Activated CD8-positive, alpha-beta memory T cell treated with anti-CD3 and anti-CD28 coated beads for 4 hours (primary cell): ENCODE results near the gene GPX2.
A peak's percentile ranks its signal among the peaks of the same experiment; 100 is the strongest.

Experiments used
- DNase-seq, 2 donors: peaks; one replicate each; pipeline ENCODE4 v3.0.0-alpha.2; 2020; ENCODE audit warnings: low read depth in 2 of 2

Gene GPX2

DNA sequence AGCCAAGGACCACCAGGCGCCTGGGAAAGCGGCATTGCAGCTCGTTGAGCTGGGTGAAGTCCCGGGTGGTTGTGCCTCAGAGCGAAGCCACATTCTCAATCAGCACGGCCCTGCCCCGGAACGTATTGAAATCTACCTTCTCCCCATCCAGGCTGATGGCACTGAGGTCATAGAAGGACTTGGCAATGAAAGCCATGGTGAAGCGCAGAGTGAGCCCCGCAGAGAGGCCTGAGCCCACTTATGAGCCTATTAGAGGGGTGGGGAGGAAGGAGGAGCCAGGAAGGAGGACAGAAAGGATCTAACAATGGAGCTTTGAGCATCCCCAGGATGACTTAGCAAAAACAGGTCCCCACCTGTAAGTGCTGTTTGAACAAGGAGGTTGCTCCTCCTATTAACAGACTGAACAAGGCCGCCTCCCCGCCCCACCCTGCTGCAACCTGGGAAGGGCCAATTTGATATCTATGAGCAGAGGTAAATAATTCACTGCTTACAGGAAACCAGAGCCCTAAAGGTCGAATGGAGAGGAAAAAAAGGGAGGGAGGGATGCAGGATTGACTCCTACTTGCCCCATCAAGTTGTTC is at the start of gene GPX2:
GPX2 (minus strand) TSS at position 215 of the 581 bp plus-strand sequence; CDS start at position 196, 19 bp downstream.
- DNase-seq = no peak

DNA sequence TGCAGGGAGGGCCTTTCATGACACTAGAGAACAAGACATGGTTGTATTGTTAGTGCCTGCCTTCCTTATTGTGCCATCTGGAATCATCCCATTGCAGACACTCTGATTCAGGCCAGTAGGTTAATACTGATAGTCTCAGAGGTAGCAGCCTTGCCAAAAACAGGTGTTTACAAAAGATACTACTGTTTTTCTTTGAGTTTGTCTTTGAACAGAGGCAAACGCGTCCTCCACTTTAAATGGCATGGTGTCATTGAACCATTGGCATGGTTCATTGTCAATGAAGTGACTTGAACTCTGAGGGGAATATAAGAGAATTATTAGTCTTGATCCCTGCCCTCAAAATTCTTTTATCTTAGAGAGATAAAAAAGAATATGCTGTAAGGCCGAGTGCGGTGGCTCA is 48.4 kb upstream of the GPX2 start:
- no peak for DNase-seq

DNA sequence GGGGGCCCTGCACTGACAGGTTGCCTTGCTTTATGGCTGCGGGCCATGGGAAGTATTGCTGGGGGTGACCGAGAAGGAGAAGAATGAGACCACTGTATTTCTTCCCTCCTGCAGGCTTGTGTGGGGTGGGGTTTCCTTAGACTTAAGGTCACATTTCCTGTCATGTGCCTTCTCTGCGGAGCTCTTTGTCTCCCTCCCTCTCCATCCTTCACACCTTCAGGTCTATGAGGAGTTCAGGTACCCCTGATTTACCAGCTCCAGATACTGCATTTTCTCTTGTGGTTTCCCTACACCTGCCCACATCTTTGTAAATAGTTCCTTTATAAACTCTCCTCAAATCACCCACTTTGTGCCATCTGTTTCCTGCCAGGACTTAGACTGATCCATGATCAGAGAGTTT is 47.8 kb upstream of the GPX2 start:
- DNase-seq = no peak

DNA sequence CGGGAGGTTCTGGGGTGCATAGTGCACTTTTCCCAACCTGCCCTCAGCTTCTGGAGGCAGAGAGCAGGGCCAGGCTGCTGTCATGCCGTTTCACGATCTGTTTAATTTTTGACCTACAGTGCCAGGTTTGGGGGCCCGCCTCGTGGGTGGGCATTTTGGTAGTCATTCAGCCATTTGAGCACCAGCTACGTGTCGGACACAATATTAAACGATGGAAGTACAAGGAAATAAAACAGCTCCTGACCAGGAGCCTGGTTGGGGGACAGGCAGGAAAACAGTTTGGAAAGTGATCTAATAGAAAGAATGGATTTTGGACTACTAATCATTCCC is 44.9 kb upstream of the GPX2 start:
- DNase-seq = no peak

DNA sequence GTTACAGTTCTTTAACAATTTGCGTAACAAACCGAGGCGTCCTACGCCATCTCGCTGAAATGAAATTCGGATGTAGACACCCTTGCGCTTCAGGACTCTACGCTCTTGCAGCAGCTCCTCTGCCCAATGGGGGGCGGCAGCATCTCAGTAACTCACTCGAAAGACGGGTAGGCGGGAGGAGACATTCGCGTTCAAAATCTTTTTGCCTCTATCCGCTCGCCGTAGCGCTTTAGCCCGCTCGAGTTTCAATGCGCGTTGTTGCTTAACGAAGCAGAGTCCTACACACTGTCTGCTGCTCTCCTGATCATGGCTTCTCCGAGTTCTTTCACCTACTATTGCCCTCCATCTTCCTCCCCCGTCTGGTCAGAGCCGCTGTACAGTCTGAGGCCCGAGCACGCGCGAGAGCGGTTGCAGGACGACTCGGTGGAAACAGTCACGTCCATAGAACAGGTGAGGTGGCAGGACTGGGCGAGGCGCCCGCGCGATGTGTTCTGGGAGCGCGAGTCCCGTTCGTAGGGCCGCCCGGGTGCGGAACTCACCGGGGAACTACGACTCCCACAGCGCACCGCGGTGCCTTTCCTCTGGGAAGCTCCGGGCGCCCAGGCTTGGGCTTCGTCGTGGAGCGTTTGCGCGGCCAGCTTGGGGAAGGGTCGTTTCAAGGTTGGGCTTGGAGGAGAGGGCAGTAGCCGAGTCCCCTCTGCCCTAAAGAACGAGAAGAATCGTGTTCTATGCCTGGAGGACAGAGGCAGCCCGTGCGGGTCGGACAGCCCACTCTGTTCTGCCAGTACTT is 44.3 kb upstream of the GPX2 start, which contains the start of gene FNTB:
FNTB (plus strand) TSS at position 248 of the 790 bp plus-strand sequence; CDS start at position 307, 59 bp downstream.
- DNase-seq = peak; percentile 84 to 88

DNA sequence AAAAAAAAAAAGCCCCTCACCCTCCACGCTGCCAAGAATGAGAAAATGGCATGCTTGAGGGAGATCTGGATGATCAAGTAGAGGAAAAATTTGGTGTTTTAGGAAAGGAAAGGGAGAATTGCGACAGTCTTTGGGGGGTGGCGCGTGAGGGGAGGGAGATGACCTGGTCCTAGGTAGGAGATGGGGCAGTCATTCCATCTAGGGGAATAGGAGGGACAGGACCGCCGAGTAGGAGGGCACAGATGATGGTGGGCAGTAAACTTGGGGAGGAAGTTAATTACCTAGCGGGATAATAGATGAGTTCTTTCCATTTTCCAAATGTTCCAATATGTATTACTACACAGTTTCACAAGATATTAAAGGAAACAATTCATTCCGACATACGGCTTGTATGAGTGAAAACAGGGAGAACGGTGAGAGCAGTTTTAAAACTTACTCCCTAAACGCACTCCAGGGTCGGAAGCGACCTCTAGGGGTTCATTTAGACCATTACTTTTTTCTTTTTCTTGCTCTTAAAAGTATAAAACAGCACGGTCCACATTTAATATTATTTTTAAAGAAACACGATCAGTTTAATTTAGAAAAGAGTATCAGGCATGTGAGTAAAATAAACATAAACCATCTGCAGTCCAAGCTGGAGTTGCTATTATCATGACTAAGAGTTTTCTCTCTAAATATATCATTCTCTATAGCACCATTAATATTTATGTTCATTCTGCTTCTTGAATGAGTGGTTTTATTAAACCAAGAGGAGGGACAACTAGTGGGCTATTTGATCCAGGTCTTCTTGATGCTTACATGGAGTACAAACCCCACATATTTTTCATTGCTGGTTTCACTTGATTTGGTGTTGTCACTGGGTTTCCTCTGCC is 41.1 kb upstream of the GPX2 start:
- DNase-seq = no peak

DNA sequence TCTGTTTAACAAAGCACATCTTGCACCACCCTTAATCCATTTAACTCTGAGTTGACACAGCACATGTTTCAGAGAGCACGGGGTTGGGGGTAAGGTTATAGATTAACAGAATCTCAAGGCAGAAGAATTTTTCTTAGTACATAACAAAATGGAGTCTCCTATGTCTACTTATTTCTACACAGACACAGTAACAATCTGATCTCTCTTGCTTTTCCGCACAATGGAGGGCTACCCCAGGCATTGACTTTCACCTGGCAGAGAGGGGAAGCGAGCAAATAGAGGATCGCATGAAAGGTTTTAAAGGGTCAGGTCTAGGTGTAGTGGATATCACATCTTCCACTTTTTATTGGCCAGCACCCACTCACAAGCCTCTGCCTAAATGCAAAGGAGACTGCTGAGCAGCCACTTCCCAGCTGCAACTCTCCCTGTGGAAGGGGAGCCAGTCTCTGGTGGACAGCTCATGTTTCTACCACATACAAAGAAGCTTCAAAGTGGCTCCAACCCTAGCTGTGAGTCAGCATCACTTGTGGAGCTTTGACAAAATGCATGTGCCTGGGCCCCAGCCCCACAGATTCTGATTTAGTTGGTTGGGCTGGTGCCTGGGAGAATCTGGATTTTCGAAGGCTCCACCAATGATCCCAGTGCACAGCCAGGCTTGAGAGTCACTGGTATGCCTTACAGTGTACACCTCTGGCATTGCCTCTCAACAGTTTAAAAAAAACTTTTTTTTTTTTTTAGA is 37.0 kb upstream of the GPX2 start:
- DNase-seq = no peak

DNA sequence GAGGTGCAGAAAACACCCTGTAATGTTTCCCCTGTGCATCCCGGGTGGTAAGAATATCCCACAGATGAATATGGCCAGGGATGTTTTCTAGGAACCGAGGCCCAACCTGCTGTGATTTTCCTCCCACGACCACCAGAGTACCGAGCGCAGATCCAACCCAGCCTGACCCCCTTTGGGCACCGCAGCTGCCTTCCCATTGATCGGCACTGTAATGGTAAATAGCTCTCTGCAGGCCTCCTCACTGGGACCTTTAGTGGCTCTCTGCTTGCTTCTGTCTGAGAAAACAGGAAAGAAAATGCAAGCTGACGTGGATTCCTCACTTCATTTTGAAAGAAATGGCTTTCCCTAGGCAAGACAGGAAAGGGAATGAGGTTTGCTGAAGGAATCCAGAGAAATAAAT is 32.0 kb upstream of the GPX2 start:
- DNase-seq = no peak

DNA sequence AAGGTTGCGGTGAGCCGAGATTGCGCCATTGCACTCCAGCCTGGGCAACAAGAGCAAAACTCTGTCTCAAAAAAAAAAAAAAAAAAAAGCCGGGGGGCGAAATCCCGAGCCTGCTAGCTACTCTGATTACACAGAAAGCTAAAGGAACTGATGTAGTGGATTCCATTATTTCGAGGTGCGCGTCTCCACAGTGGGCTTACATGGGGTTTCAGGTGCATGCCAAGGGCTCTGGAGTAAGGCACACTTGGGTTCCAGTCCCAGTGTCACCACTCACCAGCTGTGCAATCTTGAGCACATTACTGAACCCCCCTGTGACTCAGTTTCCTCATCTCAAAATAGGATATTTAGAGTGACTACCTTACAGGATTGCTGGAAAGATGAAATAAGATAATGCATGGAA is 31.3 kb upstream of the GPX2 start:
- DNase-seq = no peak

DNA sequence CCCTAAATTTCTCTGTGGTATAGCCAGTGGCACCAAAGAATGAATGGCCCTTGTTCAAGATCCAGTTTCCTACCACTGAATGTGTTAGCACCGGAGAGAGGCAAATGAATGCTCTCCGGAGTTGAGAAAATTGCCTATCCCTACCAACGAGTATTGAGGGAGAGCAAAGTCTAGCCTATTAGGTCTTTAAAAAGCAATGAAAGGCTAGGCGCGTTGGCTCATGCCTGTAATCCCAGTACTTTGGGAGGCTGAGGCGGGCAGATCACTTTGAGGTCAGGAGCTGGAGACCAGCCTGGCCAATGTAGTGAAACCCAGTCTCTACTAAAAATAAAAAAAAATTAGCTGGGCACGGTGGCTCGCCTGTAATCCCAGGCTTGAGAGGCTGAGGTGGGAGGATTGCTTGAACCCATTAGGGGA is 30.5 kb upstream of the GPX2 start:
- no peak for DNase-seq

DNA sequence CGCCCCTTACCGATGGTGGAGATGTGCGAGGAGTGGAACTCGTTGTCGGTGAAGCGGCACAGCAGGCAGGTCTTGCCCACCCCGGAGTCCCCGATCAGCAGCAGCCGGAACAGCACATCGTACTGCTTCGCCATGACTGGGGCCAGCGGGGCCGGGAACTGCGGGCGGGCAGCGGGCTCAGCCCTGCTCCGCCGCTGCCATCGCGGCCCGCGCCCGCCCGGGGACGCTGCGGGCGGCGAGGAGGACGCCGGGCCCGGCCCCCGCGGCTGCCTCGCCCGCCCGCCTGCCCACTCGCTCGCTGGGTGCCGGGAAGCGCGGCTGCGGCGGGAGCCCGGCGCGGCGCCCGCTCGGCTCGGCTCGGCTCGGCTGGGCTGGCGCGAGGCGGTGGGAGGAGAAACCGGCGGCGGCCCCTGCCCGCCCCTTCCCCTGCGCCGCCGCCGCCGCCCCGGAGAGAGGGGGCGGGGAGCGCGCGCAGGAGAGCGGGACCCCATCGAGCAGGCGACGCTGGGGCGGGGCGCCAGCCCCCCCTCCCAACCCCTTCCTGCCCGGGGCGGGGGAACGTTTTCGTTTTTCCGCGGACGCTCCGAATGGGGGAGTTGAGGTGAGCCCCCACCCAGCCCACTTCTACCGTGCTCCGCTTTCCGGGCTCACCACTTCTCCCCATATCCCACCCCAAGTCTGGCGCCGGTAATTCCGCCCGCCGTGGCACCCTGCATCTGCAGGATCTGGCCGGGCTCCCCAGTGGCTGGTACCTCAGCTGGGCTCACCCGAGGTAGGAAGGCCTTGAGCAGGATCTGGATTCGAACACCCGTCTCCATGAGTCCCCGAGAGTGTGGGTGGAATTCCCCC is 29.6 kb upstream of the GPX2 start, which contains the start of gene RAB15:
RAB15 (minus strand) TSS at position 394 of the 849 bp plus-strand sequence; CDS start at position 134, 260 bp downstream.
- DNase-seq = no peak

DNA sequence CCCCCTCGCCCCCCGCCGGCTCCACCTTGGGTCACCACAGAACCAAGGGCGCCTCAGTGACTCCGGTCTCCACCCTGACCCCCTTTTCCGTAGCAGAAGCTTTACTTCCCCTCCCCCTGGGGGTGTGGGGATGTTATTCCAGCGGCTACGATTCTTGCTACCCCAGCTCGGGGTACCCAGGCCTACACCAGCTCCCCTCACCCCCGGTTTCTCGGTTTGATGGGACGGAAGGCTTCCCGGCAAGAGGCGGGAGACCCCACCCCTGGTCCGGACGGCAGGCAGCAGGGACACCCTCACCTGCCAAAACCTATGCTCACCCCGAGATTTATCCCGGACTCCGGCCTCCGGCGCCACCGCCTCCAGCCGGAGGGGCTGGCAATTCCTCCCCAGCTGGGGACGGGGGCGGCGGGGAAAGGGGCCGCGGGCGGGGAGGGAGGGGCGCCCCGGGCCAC is 29.0 kb upstream of the GPX2 start:
- no peak for DNase-seq

DNA sequence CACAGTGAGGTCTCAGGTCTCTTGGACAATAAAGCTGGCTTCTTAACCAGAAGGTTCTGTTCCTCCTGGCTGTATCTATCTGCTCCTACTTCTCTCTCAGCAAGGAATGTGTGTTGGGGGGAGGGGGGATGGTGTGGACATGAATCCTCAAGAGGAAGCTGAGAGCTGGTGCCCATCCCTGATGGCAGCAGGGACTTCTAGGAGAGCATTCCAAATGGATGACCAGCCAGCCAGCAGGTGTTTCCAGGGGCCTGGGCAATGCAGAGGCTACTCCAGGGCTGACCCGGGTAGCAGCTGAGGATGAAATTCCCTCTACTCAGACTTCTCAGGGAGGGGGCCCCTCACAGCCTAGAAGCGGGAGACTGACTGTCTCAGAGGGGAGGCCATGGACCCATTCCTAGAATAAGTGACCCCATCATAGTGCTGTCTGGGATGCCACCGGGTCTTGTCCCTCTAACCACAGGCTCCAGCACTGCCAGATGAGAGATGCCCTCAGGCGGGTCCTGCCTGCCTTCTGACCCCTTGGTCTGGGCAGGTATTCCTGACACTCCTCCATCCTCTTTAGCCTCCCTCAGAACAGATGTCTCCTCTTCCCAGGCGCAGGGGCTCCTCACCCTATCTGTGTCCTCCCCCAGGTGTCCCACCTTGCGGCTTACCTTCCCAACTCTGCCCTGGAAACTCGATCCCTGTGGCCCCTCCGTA is 28.4 kb upstream of the GPX2 start:
- no peak for DNase-seq

DNA sequence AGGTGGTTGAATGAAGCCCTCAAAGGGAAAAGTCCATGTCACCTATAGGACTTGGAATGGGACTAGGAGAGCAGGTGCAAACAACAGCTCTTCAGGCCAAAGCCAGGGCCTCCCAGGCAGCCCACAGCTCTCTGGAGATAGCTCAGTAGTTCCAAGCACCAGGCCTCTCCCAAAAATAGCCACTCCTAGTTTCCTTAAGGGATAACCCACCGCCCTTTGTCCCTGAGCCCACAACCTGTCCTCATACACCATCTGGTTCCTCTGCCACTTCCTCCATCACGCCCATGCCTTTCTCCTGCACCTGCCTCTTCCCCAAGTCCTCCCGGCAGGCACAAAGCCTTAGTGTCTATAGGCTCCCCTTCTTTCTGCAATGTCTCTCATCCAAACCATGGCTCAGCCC is 27.5 kb upstream of the GPX2 start:
- no peak for DNase-seq

DNA sequence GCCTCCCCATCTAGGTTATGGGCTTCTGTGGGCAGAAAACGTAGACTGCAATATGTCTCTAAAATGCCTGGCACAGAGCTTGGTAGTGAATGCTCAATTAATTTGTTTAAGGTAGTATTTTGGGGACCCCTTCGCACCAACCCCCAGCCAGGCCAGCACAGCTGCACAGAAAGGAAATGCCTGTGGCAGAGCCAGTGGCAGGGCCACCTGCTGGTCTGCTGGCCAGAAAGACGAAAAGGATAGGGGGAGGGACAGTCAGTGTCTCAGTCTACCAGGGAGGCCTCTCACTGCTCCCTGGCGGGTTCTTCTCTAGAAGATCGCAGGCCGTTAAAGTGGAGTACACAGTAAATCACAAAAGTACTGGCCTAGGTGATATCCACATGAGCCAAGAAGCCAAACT is 26.1 kb upstream of the GPX2 start:
- no peak for DNase-seq

DNA sequence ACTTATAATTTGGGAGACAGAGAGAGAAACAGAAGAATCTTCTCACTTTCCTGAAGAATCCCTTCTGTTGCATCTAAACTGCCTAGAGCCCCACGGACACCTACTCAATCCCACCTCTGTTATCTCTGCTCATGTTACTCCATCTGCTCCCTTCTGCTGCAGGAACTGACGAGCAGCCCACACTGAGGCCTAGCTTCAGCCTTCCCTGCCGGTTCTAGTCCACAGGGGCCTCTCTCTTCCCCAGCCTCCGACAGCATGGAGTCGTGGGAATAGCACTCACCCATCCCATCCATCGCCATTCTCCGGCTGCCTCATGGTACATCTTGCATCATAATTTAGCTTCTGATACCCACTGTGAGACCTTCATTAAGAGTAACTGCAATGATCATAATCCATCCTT is 25.6 kb upstream of the GPX2 start:
- no peak for DNase-seq

DNA sequence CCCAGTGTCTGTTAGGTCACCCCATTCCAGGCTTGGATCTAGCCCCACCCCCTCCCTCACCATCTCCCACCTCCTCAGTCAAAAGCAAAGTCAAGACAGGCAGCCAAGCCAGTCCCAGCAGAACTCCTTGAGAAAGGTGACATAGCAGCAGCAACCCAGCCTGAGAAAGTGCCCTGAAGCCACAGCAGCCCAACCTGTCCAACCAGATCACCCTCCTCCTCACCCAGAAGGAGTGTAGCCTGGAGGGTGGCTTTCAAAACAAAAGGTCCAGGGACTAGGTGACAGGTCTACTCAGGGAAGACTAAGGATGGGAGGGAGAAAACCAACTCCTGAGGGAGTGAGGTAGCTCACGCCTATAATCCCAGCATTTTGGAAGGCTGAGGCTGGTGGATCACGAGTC is 24.4 kb upstream of the GPX2 start:
- DNase-seq = no peak

DNA sequence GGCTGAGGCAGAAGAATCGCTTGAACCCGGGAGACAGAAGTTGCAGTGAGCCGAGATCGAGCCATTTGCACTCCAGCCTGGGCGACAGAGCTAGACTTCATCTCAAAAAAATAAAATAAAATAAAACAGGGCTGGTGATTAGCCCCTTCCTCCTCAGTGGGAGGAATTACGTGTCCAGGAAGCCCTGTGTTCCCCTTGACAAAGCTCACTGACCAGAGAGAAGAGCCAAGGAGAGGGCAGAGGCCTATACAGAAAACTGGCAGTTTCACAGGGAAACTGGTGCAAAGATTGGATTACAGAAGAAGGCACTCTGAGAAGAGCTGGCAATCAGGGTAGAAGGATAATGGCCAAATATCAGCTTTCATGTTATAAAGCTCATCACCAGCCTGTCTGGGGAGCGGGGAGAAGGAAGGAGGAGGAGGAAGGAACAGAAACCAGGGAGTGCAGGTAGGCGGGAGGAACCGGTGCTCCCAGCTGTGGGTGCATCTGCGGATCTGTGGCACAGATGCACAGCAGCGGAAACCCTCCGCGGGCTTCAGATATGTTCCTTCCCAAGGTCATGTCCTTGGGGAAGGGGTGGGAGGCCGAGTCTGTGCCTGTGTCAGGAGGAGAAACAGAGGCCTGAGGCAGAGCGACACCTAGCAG is 22.9 kb upstream of the GPX2 start:
- no peak for DNase-seq

DNA sequence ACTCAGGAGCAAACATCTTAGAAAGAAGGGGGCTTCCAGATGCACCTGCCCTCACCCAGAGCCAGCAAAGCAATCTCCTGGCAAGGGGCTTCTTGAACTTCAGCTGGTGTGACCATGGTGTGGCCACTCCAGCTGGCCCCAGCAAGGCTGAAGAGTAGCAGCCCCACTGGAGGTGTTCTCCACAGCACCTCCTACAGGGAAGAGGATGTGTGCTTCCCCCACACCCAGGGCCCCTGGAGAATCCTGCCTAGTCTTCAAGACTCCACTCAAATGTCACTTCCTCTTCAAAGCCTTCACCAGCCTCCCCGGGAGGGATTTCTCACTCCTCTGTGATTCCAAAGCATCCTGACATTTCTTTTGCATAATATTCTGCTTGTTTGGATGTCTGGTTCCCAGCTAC is 21.1 kb upstream of the GPX2 start:
- no peak for DNase-seq
